Activated B cell treated with CpG ODN at 0.5 μM for 24 hours (primary cell): ENCODE data around the gene NFAM1. TPM values are rescaled to one million over a fixed set of nuclear protein-coding genes. Genes with fewer than 3 reads are reported as not detected.

Source experiments
- ATAC-seq: fragments of 200-7000 bp; cut with Tn5 transposase; one replicate; pipeline ENCODE4 v1.10.0; 2021; ENCODE audit warnings: low read depth, mild to moderate bottlenecking, moderate library complexity
- CTCF ChIA-PET: fragments of 350-600 bp; sonication (Branson Sonifier 250); formaldehyde crosslinking; loops from one replicate; lab custom pipeline; 2021; ENCODE audit warnings: antibody characterized with exemption; lab: Charles Lee
- POLR2A ChIA-PET: fragments of 350-600 bp; sonication (Branson Sonifier 250); formaldehyde crosslinking; loops from one replicate; lab custom pipeline; 2021; ENCODE audit warnings: antibody characterized with exemption; lab: Charles Lee
- DNase-seq: peaks from one replicate; pipeline ENCODE4 v3.0.0; 2022
- H3K27ac Mint-ChIP-seq: one replicate; pipeline ENCODE4 v1.8.0; 2020; ENCODE audit warnings: mixed read lengths
- H3K27me3 Mint-ChIP-seq: one replicate; pipeline ENCODE4 v1.8.0; 2021; ENCODE audit warnings: mixed read lengths
- H3K36me3 Mint-ChIP-seq: one replicate; pipeline ENCODE4 v1.8.0; 2021; ENCODE audit warnings: low read depth, mixed read lengths
- H3K4me1 Mint-ChIP-seq: one replicate; pipeline ENCODE4 v1.8.0; 2021; ENCODE audit warnings: mixed read lengths
- H3K4me3 Mint-ChIP-seq: one replicate; pipeline ENCODE4 v1.8.0; 2020; ENCODE audit warnings: mild to moderate bottlenecking, mixed read lengths
- H3K9me3 Mint-ChIP-seq: one replicate; pipeline ENCODE4 v1.8.0; 2020; ENCODE audit warnings: mixed read lengths
- intact Hi-C: fragments of 100-400 bp; cut with micrococcal nuclease; formaldehyde crosslinking; loops from one replicate; pipeline ENCODE4 v1.15.1; 2024
- total RNA-seq: library from RNA; stranded (reverse); gene quantifications from 2 replicates; pipeline ENCODE4 v1.2.3, GENCODE V29; 2022
- TF ChIP-seq, protein P1 (sequence below): fragments of 200-600 bp; IDR thresholded peaks from one replicate; pipeline ENCODE4 v1.8.0; 2022; ENCODE audit warnings: antibody characterized with exemption, mild to moderate bottlenecking

NFAM1 gene
- total RNA-seq, 1 donor from 2014 or later = 0.18 TPM

DNA sequence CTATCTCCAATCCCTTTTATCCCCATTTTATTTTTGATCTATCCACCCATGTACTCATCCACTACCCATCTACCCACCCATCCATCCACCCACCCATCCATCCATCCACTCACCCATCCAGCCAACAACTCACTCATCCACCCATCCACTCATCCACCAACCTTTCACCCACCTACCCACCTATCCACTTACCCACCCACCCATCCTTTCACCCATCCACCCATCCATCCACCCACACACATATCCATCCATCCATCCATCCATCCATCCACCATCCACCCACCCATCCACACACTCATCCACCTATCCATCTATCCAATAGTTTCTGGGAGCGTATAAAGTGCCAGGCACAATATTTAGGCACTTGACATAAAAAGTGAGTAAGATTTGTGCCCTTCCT is 39.2 kb upstream of the NFAM1 start:
- no peak for DNase-seq
- CTCF ChIA-PET = no interaction called here
- Mint-ChIP-seq H3K4me3 (no peak overlapping the region), H3K27me3 (peaks cover 3% of the 10 kb centered on the region), H3K27ac (no peak overlapping the region), H3K36me3 (no peaks in the 10 kb centered on the region), H3K4me1 (no peaks in the 10 kb centered on the region), H3K9me3 (no peaks in the 10 kb centered on the region)
- intact Hi-C loops = loop anchor here (5.0 kb wide), 1 partner anchor 34 kb away; no protein-coding TSS in a partner anchor
- POLR2A ChIA-PET = no interaction called here
- ATAC-seq = no peak
- TF ChIP-seq, protein P1, sequence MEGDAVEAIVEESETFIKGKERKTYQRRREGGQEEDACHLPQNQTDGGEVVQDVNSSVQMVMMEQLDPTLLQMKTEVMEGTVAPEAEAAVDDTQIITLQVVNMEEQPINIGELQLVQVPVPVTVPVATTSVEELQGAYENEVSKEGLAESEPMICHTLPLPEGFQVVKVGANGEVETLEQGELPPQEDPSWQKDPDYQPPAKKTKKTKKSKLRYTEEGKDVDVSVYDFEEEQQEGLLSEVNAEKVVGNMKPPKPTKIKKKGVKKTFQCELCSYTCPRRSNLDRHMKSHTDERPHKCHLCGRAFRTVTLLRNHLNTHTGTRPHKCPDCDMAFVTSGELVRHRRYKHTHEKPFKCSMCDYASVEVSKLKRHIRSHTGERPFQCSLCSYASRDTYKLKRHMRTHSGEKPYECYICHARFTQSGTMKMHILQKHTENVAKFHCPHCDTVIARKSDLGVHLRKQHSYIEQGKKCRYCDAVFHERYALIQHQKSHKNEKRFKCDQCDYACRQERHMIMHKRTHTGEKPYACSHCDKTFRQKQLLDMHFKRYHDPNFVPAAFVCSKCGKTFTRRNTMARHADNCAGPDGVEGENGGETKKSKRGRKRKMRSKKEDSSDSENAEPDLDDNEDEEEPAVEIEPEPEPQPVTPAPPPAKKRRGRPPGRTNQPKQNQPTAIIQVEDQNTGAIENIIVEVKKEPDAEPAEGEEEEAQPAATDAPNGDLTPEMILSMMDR = no peak

DNA sequence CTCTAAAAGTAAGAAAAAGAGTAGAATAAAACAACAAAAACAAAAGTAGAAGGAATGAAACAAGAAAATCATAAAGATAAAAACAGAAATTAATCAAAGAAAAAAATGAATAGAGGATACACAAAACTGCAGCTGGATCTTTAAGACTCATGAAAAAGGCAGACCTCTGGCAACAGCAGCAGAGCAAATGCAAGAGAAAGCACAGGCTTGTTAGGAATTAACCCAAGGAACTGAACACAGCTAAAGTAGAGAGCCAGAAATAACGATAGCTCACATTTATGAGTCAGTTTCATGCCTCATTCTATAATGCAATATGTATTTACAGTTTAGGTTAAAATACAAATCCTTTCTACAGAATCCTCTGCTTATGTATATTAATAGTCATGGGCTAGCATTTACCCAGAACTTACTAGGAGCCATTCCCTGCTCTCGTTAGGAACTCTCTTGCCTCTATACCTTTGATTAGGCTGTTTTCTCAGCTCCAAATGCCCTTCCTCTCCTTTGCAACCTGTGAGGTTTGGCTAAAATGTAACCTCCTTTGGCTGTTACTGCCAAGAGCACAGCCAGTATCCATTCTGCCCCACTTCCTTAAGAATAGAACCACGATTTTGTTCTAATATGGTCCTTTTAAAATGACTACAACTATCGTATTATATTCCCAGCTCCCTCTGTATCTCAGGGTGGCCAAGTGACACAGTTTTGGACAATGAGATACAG is 38.3 kb upstream of the NFAM1 start:
- ChIA-PET CTCF (interaction anchor here (1.0 kb wide), 2 partner anchors 35 to 351 kb away, joined by 3 to 4 read pairs; no protein-coding TSS in a partner anchor), POLR2A (interaction anchor here (0.6 kb wide), 1 partner anchor 852 kb away, joined by 3 read pairs; no protein-coding TSS in a partner anchor)
- no peaks in the 10 kb centered on the region for H3K36me3 Mint-ChIP-seq
- TF ChIP-seq, protein P1 = no peak
- no peak overlapping the region for H3K4me3 Mint-ChIP-seq
- H3K27me3 Mint-ChIP-seq = peaks cover 4% of the 10 kb centered on the region
- no peaks in the 10 kb centered on the region for H3K4me1 Mint-ChIP-seq
- ATAC-seq = no peak
- DNase-seq = no peak
- intact Hi-C loops = loop anchor here (5.0 kb wide), 1 partner anchor 33 kb away; no protein-coding TSS in a partner anchor
- no peak overlapping the region for H3K27ac Mint-ChIP-seq
- no peaks in the 10 kb centered on the region for H3K9me3 Mint-ChIP-seq

DNA sequence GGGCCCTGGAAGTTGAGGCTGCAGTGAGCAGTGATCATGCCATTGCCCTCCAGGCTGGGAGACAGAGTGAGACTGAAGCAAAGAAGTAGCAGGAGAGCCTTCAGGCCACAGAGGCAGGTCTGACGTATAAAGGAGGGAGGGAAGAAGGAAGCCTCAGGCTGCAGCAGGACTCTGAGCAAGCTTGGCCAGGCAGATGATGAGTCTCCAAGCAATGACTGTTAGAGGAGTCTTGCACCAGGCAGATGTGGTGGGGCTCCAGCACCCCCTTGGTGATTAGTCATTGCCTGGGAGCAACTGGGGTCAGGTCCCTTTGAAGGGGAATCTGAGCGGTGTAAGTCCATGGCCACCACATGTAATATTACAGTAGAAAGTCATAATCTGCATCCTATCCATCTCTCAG is 36.6 kb upstream of the NFAM1 start:
- ChIA-PET CTCF (no interaction called here), POLR2A (no interaction called here)
- H3K4me3 Mint-ChIP-seq = no peak overlapping the region
- H3K4me1 Mint-ChIP-seq = no peaks in the 10 kb centered on the region
- intact Hi-C loops = no loop called here
- no peak overlapping the region for H3K27ac Mint-ChIP-seq
- peaks cover 7% of the 10 kb centered on the region for H3K27me3 Mint-ChIP-seq
- H3K36me3 Mint-ChIP-seq = no peaks in the 10 kb centered on the region
- ATAC-seq = no peak
- DNase-seq = no peak
- TF ChIP-seq, protein P1 = no peak
- H3K9me3 Mint-ChIP-seq = no peaks in the 10 kb centered on the region

DNA sequence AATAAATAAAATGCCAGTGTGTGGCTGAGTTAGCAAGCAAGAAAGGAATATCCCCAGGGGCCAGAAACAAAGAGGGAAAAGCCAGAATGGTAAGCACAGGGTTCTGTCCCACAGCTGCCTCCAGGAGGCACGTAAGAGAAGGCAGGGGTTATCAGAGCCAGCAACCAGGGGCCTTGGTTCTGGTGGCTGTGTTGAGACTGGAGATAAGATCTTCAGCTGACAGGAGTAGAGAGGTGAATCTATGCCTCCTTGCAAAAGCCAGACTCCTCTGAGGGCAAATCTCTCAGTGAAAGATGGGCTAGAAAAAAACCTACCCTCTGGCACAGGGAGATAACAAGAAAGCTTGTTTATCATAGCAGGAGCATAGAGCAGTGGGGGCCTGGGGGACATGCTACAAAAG is 29.8 kb upstream of the NFAM1 start:
- ChIA-PET POLR2A (no interaction called here), CTCF (interaction anchor here (1.1 kb wide), 1 partner anchor 11 kb away, joined by 3 read pairs; no protein-coding TSS in a partner anchor)
- intact Hi-C loops = no loop called here
- Mint-ChIP-seq H3K27me3 (peaks cover 30% of the 10 kb centered on the region), H3K27ac (no peak overlapping the region), H3K4me1 (peaks cover 14% of the 10 kb centered on the region), H3K9me3 (no peaks in the 10 kb centered on the region), H3K4me3 (no peak overlapping the region), H3K36me3 (no peaks in the 10 kb centered on the region)
- no peak for ATAC-seq
- TF ChIP-seq, protein P1 = no peak
- DNase-seq = no peak

DNA sequence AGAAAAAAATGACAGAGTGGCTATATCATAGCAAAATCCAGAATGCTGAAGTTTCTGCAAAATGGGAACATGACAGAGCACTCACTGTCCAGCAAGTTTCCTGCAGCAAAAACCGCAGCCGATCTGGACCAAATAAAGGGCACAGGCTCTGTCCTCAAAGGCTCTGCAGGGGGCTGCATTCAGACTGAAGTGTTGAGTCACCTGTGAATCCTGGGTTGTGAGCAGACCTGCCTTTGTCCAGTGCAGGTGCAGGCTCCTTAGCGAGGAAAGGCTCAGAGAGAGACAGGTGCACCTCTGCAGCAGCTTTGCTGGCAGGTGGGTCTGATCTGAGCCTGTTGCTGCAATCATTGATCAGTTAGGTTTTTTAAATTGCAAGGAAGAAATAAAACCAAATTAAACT is 29.3 kb upstream of the NFAM1 start:
- ChIA-PET POLR2A (no interaction called here), CTCF (no interaction called here)
- Mint-ChIP-seq H3K9me3 (peaks cover under 1% of the 10 kb centered on the region), H3K27me3 (peaks cover 31% of the 10 kb centered on the region), H3K4me3 (no peak overlapping the region), H3K36me3 (no peaks in the 10 kb centered on the region), H3K4me1 (peaks cover 14% of the 10 kb centered on the region), H3K27ac (no peak overlapping the region)
- DNase-seq (no peak), ATAC-seq (no peak)
- intact Hi-C loops = no loop called here
- TF ChIP-seq, protein P1 = no peak
